NT2/D1 (cell line): ENCODE measurements around the gene TAMALIN.

Experiments
- YY1 ChIP-seq: IDR thresholded peaks from 2 replicates; pipeline ENCODE4 v1.6.1; 2011; ENCODE audit not compliant: insufficient read length, insufficient read depth
- ZNF274 ChIP-seq: IDR thresholded peaks from 2 replicates; pipeline ENCODE4 v1.6.1; 2011; ENCODE audit warnings: mild to moderate bottlenecking, low read depth, low read length

DNA sequence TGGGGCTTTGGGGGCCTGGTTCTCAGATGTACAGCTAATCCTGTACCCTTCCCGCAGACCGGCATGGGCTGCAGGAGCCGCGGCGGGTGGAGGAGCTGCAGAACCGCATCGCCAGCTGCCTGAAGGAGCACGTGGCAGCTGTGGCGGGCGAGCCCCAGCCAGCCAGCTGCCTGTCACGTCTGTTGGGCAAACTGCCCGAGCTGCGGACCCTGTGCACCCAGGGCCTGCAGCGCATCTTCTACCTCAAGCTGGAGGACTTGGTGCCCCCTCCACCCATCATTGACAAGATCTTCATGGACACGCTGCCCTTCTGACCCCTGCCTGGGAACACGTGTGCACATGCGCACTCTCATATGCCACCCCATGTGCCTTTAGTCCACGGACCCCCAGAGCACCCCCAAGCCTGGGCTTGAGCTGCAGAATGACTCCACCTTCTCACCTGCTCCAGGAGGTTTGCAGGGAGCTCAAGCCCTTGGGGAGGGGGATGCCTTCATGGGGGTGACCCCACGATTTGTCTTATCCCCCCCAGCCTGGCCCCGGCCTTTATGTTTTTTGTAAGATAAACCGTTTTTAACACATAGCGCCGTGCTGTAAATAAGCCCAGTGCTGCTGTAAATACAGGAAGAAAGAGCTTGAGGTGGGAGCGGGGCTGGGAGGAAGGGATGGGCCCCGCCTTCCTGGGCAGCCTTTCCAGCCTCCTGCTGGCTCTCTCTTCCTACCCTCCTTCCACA is 52.0 kb downstream of the TAMALIN start:
- TF ChIP-seq YY1 (no peak), ZNF274 (no peak)
